HG02588 (cell line): ENCODE data around the gene PXN.
"Not testable (repeated sequence)": the region's sequence is repeated elsewhere in the genome, so short reads cannot be mapped to it uniquely, and the experiment has no call there.

Experiments used
- ATAC-seq: cut with Tn5 transposase; IDR thresholded peaks from one replicate; pipeline ENCODE4 v1.9.1; 2021; ENCODE audit warnings: mild to moderate bottlenecking, moderate library complexity; ENCODE audit not compliant: unreplicated experiment

PXN gene

DNA sequence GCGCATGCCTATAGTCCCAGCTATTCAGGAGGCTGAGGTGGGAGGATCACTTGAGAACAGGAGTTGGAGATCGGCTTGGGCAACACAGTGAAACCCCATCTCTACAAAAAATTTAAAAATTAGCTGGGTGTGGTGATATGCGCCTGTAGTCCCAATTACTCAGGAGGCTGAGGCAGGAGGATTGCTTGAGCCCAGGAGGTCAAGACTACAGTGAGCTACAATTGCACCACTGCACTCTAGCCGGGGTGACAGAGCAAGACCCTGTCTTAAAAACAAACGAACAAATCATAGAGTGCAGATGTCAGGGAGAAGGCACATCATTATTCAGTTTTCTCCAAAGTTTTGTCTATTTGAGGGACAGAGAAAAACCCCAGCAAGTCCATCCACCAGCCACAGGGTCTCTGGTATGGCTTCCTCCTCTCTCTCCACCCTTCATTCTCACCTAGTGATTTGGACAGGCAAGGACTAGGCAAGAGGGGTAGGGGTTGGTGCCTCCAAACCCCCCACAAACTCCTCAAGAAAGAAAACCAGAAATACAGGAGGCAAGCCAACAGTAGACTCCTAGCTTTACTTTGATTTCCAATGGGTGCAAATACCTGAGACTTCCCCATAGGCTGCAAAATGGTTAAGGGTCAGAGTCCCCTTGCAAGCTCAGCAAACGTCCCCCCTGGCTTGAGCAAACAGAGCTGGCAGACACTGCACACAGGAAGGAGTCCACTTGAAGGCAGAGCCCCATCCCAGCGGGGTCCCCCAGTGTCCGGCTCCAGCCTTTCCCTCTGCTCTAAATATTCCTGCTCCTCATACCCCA lies 38.1 kb downstream of the PXN start:
- ATAC-seq, result no peak

DNA sequence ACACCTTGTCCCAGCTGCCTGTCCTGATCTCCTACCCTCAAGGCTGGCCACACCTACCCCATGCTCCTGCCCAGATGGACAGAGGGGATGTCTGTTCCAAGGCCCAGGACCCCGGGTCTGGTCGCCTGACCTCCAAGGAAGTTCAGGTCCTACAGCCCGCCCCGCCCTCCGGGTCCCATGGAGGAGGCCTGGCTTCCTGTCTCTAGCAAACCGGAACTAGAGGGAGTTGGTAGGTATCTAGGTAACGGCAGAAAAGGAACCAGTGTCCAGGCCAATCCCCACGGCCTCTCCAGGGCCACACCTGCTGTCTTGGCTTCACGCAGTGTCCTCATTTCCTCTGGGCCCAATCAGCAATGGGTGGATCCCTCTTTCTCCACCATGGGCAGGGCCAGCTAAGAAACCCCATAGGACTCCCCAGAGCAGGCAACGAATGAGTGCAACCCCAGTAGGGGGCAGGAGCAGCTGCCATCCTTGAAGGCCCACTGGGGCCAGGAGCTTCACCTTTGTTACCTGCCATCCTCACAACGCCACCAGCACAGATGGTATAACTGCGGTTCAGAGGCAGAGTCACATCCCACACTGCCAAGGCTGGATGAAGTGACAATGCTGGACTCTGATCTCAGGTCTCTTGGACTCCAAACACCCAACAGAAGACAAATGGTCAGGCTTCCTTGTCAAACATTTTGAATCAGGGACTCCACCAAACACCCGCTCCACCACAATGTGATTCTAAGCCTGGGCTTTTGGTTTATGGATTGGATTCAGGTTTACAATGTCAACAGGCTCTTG lies 39.5 kb downstream of the PXN start:
- ATAC-seq, result no peak

DNA sequence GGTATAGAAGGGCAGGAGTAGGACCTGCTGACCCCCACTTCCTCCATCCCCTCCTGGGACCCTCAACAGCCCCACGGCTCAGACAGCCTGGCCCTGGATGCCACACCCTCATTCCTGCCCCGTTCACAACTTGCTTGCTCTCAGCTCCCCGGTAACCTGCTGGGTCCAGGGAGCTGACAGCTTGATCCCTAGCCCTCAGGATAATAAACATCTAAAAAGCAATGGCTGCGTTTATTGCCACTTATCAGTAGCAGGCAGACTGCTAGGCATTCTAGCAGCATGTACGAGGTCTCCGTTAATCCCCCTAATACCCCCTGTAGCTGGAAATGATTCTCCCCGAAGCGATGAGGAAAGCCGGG lies 40.4 kb downstream of the PXN start:
- ATAC-seq, result no peak

DNA sequence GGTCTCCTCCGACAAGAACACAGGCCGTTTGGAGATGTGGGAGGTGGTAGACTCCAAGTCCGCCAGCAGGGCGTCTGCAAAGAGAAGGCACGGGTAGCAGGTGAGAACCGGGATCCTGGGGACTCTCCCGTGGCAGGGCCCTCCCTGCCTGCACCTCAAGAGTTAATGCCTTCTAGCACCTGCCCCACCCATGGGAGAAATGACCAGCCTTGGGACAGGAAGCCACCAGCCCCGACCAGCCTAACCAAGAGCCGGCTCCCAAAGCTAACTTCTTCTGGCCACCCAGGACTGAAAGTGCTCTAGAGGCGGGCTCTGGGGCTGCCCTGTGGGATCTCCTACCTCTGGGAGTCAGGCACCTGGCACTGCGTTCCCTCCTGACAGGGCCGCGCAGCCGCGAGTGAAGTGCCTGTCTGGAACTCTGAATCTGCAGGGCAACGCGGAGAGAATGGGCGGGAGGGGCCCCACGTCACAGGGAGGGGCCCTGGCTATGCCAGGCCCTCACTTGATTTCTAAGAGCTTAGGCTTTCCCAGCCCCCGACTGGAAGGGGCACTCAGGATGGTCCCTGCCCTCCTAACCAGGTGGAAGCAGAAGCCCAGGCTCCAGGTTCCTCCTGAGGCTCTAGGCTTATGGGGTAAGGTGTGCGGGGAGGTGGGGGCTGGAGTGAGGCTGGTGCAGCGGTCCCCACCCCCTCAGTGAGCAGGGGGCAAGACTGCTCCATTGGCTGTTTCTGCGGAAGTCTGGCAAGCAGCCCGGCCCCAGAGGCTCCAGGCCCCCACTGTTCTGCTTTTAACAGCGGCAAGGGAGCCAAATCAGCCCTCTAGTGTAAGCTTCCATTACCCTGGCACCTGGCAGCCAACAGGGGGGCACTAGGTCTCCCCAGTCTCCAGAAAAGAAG lies 41.0 kb downstream of the PXN start:
- ATAC-seq, result no peak

DNA sequence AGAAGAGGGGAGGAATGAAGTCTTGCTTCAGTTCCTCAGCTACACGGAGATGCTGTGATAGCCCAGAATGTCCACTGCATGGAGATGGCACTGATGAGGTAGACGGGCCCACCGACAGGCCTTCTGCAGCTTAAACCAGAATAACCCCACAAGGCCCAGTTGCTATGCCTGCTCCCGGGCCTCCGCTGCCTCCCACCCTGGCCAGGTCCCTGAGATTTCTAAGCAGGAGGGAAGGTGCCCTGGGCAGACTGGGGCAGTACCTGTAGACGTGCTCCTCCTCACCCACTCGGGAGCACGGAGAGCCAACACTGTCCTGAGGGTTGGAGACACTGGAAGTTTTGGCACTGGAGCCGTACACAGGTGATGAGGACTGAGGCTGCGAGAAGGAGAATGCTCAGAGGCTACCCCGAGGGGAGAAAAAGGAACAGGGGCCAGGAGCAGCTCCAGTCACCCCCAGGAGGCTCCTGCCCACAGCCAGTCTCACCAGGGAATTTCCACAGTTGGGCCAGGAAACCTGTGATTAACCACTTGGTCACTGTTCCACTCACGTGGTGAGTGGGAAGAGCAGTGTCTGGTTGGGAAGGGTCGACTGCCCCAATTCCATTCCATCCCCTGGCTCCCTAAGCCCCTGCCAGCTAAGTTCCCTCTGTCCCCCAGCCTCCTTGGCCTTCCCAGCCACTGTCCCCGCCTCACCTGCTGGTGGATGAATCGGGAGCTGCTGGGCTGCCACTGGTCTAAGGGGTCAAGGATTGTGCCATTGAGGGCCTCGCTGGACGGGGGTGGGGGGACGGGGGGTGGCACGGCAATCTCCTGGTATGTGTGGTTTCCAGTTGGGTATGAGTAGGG lies 41.8 kb downstream of the PXN start:
- no peak for ATAC-seq

DNA sequence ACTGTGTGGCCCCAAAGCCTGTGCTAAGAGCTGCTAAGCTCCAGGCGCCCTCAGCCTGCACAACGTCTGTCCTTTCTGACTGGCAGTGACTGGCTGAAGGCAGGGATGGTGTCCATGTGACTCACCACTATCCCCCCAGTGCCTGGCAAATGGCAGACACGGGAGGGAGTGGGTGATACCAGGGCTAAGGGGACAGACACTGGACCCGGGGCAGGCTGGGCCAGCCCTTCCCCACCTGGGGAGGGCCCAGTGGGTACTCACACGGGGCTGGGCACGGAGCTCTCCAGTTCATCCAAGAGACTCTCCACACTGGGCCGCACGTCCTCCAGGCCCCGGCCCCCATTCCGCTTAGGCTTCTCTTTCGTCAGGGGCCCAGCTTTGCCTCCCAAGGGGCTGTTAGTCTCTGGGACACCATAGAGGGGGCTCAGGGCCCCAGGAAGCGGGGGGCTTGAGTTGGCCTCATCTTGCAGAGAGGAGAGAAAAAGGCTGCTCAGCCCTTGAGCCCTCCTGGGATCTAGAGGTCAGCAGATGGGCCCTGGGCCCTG lies 43.2 kb downstream of the PXN start:
- no peak for ATAC-seq

DNA sequence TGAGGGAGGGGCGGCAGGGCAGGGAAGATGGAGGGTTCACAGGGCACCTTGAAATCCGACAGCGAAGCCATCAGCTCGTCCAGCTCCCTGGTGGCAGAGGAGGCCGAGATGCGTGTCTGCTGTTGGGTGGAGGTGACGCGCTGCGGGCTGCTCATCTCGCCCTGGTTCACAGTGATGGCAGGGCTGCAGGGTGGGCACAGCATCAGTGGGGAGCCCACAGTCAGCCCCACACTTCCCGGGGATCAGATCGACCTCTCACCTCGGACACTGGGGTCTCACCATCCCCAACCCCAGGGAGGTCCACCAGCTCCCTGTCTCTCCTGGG lies 44.0 kb downstream of the PXN start:
- ATAC-seq, result no peak

DNA sequence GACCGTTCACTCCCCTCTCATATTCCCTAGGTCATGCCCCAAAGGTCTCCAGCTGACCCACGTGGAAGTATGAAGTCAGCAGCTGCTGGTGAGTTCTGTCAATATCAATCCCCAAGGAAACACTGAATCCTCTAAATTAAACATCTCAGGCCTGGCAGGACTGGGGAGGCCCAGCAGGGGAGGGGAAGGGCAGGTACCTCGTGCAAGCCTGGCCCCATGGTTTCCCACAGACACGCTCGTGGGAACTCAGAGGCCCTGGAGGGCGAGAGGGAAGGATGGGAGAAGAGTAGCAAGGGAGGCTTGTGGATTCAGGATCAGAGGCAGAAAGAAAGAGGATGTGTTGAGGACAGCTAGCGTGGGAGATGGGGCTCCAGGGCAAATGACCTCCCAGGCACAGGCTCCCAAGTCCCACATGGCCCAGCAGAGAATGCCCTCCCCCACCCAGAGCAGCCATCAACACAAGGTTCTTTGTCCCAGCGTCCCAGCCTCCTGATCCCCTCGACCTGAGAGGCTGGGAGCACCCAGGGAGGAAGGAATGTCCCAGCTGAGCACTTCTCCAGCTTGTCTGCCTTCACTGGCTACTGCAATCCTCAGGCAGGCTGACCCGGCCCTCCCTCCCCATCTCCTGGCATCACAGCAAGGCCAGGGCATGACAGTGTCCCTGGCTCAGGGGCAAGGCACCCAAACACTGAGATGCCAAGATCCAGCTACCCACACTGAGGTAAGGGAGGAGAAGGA lies 44.5 kb downstream of the PXN start:
- no peak for ATAC-seq

DNA sequence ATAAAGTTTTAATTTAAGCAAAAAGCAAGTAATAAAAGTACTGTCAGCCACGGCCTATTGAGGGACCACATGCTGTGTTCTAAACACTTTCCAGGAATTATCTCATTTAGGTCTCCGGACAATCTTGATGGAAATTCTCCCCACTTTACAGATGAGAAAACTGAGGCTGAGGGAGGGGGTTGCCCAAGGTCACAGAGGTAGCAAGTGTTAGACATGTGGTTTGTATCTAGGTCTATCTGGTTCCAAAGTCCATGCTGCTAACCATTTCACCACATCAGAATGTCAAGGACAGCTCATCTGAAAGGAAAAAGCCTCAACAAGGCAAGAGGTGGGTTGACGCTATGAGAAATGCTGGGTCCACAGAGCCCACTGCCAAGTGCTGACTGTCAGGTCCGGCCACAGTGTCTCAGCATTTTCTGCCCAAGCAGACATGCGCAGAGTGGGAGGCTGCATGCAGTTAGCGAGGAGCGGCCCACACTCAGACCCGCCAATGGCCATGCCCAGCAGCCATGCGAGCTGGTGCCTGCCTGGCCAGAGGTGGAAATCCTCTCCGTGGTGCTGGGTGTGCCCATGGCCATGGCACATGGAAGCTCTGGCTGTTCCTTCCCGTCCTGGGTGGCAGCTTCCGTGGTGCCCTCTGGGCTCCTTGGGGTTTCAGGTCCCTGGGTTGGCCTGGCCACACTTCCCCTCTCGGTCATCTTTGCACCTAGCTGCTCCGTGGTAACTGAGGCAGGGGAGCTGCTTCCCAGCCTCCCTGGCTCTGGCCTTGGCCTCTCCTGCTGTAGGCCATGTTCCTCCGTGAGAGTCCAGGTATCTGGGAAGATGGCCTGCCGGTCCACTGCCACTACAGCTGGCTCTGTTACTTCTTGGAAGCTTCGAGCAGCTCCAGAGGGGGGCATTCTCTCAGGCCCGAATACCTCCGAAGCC lies 46.6 kb downstream of the PXN start:
- ATAC-seq, result no peak

DNA sequence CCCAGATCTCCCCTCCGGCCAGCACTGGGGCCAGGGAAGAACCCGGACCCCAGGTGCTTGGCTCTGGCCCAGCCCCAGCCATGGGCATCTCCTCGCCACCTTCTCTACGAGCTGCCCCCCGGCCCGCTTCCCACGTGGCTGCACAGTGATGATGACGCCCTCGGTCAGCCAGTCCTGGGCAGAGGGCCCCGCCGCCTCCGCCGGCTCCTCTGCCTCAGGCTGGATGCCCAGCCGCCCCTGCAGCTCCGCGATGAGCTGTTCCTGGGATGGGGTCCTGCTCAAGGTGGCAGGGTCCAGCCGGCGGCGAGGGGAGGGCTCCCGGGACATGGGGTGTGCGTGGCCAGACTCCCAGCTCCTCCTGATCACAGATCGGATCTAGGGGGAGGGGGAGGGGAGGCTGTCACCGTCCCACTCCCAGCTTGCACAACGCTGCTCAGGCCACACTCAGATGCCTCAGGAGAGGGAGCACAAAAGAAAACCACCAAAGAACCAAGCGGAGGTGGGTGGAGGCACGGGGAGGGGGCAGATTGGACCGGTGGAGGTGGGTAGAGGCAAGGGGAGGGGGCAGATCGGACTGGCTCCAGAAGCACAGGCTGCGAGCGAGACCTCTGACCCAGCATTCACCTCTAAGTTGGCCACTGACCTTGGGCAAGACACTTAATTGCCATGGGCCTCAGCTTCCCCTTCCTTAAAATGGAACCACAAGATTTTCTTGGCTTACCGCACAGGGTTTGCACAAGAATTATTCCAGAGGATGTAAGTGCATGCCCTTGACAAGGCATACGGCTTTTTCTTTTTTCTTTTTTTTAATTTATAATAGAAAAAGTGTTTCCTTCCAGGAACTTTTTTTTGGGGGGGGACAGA lies 48.6 kb downstream of the PXN start:
- no peak for ATAC-seq

DNA sequence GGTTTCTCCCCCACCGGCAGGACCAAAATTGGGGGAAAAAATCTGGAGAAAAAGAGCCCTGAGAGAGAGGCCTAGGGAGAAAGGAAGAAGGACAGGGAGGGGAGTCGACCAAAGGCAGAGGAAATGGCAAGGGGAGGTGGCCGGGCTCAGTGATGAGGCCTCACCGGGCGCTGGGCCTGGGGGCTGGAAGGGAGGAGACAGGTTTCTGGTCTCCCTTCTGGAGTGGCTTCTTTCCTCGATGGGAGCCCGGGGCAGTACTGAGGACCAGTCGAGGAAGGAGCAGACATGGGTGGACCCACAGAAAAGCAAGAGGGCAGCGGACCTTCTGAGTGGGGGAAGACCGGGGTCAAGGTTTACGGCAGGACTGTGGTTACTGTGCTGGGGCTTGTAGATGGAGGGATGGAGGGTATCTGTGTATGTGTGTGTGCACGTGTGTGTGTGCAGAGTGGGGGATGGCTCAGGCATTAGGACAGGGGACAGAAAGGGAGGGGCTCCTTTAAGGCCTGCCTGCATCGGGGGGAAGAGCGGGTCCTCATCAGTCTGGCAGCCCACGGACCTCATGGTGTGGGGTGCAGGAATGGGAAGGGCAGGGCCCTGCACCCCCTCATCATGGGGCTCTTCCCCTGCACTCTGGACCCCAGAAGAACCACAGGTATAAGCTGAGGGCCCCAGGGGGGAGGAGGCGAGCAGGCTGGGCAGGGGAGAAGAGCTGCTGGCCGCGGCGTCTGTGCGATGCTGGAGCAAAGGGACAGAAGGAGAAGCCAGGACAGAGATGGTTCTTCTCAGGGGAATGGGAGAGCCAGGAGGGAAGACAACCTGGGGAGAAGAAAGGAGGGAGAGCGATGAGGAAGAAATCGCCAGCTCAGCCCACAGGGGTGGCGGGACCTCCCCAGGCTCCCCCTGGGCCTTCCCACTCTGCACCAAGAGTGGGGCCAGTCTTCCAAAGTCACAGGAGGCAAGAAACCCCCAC lies 49.5 kb downstream of the PXN start:
- ATAC-seq, result no peak

DNA sequence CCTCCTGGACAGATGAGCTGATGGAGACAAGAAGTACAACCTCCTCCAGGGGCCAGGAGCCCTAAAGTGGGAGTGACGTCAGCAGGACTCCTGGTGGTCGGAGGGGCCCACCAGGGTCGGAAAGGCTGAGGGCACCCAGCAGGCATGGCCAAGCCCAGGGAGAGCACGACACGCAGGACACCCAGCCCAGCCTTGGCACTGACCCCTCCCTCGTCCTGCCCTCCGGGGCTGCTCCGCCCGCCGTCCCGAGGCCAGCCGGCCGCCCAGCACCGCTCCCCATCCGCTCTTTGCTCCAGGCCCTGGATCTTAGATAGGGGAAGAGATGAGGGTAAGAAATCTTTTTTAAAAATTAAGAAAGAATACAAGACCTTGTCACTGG lies 50.2 kb downstream of the PXN start:
- ATAC-seq, result no peak

DNA sequence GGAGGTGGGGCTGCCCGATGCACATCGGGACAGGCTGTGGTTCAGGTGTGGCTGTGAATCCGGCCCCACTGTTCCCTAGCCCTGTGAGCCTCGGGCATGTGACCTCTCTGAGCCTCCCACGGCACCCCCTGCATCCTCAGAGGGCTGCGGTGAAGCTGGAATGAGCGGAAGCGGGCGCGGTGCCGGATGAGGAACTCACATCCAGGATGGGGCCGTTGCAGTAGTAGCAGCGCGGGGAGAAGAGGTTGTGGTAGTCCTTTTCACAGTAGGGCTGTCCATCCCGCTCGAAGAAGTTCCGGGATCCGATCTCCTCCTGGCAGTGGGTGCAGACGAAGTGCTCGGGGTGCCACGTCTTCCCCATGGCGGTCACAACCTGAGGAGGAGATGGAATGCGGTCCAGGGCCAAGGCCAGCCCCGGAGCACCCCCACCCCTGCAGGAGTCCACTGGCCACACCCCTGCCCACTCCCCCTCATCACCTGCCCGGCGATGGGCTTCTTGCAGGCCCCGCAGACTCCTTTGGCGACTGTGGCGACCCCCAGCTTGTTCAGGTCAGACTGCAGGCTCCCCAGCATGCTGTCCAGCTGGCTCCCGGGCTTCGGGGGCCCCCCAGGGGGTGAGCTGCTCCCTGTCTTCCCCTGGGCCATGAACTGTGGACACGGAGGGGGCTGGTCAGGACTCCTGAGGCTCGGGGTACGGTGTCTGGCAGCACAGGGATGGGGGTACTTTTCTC lies 50.7 kb downstream of the PXN start:
- no peak for ATAC-seq

DNA sequence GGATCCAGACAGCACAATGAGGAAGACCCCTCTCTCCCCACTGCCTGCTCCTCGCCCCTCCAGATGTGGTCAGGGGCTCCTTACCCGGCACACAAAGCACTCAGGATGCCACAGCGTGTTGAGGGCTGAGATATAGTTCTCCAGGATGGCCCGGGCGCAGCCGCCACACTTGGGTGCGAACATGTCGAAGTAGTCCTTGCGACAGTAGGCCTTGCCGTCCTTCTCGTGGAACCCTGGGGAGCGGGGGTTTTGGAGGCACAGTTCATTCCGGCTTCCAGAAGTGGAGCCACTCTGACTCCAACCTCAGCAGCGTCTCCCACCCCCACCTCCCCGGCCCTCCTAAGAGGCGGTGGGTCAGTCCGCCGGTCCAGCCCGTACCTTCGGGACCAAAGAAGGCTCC lies 51.8 kb downstream of the PXN start:
- no peak for ATAC-seq

DNA sequence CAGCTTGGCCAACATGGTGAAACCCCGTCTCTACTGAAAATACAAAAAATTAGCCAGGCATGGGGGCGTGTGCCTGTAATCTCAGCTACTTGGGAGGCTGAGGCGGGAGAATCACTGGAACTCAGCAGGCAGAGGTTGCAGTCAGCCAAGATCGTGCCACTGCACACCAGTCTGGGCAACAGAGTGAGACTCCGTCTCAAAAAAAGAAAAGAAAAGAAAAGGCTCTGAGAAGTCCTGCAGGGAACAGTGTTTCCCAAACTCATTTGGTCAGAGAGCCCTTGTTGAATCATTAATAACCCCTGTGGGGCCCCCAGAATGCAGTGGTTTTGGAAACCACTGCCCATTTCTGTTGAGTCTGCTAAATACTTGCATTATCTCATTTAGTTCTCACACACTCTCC lies 52.3 kb downstream of the PXN start:
- not testable (repeated sequence) for ATAC-seq

DNA sequence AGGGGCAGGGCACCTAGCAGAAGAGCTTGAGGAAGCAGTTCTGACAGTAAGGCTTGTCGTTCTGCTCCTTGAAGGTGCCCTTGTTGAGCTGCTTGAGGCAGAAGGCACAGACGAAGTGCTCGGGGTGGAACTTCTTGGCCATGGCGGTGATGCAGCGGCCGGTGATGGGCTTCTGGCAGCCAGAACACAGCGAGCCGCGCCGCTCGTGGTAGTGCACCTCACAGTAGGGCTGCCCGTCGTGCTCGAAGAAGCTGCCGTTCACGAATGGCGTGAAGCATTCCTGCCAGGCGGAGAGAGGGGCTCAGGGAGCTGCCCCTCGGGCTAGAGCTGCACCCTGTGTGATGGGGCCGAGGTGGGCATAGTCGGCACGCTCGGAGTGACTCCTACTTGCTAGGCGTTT lies 53.2 kb downstream of the PXN start:
- ATAC-seq, result no peak
